Measurements from ENCODE around the gene ATG4B. TPM values are rescaled to one million over a fixed set of nuclear protein-coding genes. Genes with fewer than 3 reads are reported as not detected.

The ATG4B gene
- total and polyA plus RNA-seq, 2 of the 4 experiments (the other 2 are of a cell fraction), result 113 to 146 TPM

GRCh38 chr2:241654551-241654950, 17.1 kb downstream of the ATG4B start:
- H3K27ac ChIP-seq (ENCODE audit: insufficient read depth, low read length), result no peak overlapping the region
- TF ChIP-seq SMC3 (IDR thresholded peaks at IDR 0.05; ENCODE audit: low read depth, low read length) (no peak), NFE2L2 (IDR thresholded peaks at IDR 0.05; ENCODE audit: low read depth, low read length) (no peak), BHLHE40 (IDR thresholded peaks at IDR 0.05; ENCODE audit: low read depth, low read length) (no peak), RFX5 (IDR thresholded peaks at IDR 0.05; ENCODE audit: low read depth, low read length) (no peak), POLR2A (IDR thresholded peaks at IDR 0.05; ENCODE audit: low read depth, low read length) (no peak), USF2 (IDR thresholded peaks at IDR 0.05; ENCODE audit: low read depth, low read length) (no peak), MXI1 (IDR thresholded peaks at IDR 0.05; ENCODE audit: borderline replicate concordance, low read depth, low read length) (no peak), ELK1 (IDR thresholded peaks at IDR 0.05; ENCODE audit: borderline replicate concordance, low read depth, low read length) (no peak), CEBPB (IDR thresholded peaks at IDR 0.05; ENCODE audit: low read depth, low read length) (no peak), MAZ (IDR thresholded peaks at IDR 0.05; ENCODE audit: borderline replicate concordance, low read depth, low read length) (no peak), RCOR1 (IDR thresholded peaks at IDR 0.05; ENCODE audit: insufficient replicate concordance, low read length) (no peak)
- no peak overlapping the region for H2AK5ac ChIP-seq (ENCODE audit: low read depth, low read length)
- no peaks in the 10 kb centered on the region for H3K9me3 ChIP-seq (ENCODE audit: control insufficient read depth, insufficient read depth, low read length)
- DNase-seq (no peak), ATAC-seq (ENCODE audit: low read depth) (no peak)
- H2AK9ac ChIP-seq (replicated peaks; ENCODE audit: low read depth, low read length, poor library complexity), result no peak overlapping the region
- peaks cover 57% of the 10 kb centered on the region for H3K36me3 ChIP-seq (ENCODE audit: control insufficient read depth, insufficient read depth, low read length)
- H2BK120ac ChIP-seq (ENCODE audit: low read depth, low read length), result no peak overlapping the region
- BruUV-seq (replicated peaks), result no TSS peak
- dilution Hi-C loops (cut with HindIII; ENCODE audit: low sequenced_read_pairs, unreplicated experiment), result no loop called here
- H3K4me3 ChIP-seq (ENCODE audit: insufficient read depth, low read depth, low read length), result no peak overlapping the region
- no peak overlapping the region for H3K14ac ChIP-seq (replicated peaks; ENCODE audit: low read depth, low read length)
- ChIA-PET POLR2A (ENCODE audit: unreplicated experiment) (no interaction called here), CTCF (no interaction called here)
- no peak overlapping the region for H2AFZ ChIP-seq (replicated peaks; ENCODE audit: low read length, poor library complexity)
- H3K4ac ChIP-seq (ENCODE audit: low read depth, low read length), result no peak overlapping the region
- no peak overlapping the region for H2BK15ac ChIP-seq (ENCODE audit: low read depth, low read length)
- no peak overlapping the region for H3K4me2 ChIP-seq (ENCODE audit: low read depth, low read length)
- peaks cover 7% of the 10 kb centered on the region for H3K9me1 ChIP-seq (ENCODE audit: insufficient read depth, low read length)
- intact Hi-C loops (cut with micrococcal nuclease), result no loop called here
- no peak overlapping the region for H4K8ac ChIP-seq (ENCODE audit: low read depth in 2 of 2, low read length in 2 of 2)
- H3K27me3 ChIP-seq (ENCODE audit: control insufficient read depth, insufficient read depth, low read length), result no peaks in the 10 kb centered on the region
- no peak overlapping the region for H3K18ac ChIP-seq (ENCODE audit: low read depth, low read length)
- no peak overlapping the region for H4K5ac ChIP-seq (ENCODE audit: low read depth, low read length)
- H2BK20ac ChIP-seq (ENCODE audit: low read depth, low read length), result no peak overlapping the region
- in situ Hi-C loops (cut with MboI; ENCODE audit: low sequenced_read_pairs), result loop anchor here (25.0 kb wide), 1 partner anchor 792 kb away; the partner anchor contains the start of gene AGXT
- H4K20me1 ChIP-seq (ENCODE audit: insufficient read depth, low read length), result peaks cover 22% of the 10 kb centered on the region
- no peak overlapping the region for H3K9ac ChIP-seq (ENCODE audit: low read depth, low read length)
- H2BK5ac ChIP-seq (ENCODE audit: low read depth, low read length, poor library complexity, severe bottlenecking), result no peak overlapping the region
- no peaks in the 10 kb centered on the region for H3K4me1 ChIP-seq (ENCODE audit: control insufficient read depth, insufficient read depth, low read length)
- H3K79me1 ChIP-seq (ENCODE audit: low read depth in 1 of 2, low read length in 2 of 2), result peaks cover 21 to 36% of the 10 kb centered on the region in 2 experiments
- H4K91ac ChIP-seq (ENCODE audit: insufficient read depth, low read depth, low read length), result no peak overlapping the region
- WGBS, 2 experiments (ENCODE audit: extremely low coverage in 2 of 2, insufficient read length in 1 of 2), result 80% methylated on average over 1 of the region's 12 CpGs; no CpG with 5 or more reads in 1 of the 2 experiments
- no peak overlapping the region for H3K56ac ChIP-seq (ENCODE audit: extremely low read depth, insufficient read depth, low read length)
- no peak overlapping the region for H3K23ac ChIP-seq (ENCODE audit: low read depth, low read length)
